H9 (cell line): ENCODE measurements around the gene ANKRD42. TPM values are rescaled to one million over a fixed set of nuclear protein-coding genes. Genes with fewer than 3 reads are reported as not detected.

Experiments used
- DNase-seq: peaks from one replicate; pipeline ENCODE4 v3.0.0-alpha.2; 2017
- H2AFZ ChIP-seq: one replicate; pipeline ENCODE4 v1.6.1; 2013; ENCODE audit warnings: mild to moderate bottlenecking, low read length, control low read depth, moderate library complexity
- H2AK5ac ChIP-seq: 2 replicates; pipeline ENCODE4 v1.6.1; 2013; ENCODE audit warnings: low read length, control low read depth, mixed read lengths; ENCODE audit not compliant: insufficient read length
- H2BK120ac ChIP-seq: one replicate; pipeline ENCODE4 v1.6.1; 2013; ENCODE audit warnings: low read depth, mild to moderate bottlenecking, low read length, control low read depth, inconsistent platforms; ENCODE audit not compliant: poor library complexity, severe bottlenecking
- H2BK12ac ChIP-seq: 2 replicates; pipeline ENCODE4 v1.6.1; 2013; ENCODE audit warnings: low read length, control low read depth, mixed read lengths, low read depth; ENCODE audit not compliant: insufficient read length
- H2BK15ac ChIP-seq: 2 replicates; pipeline ENCODE4 v1.6.1; 2013; ENCODE audit warnings: low read depth, low read length, control low read depth
- H2BK20ac ChIP-seq: one replicate; pipeline ENCODE4 v1.6.1; 2013; ENCODE audit warnings: low read depth, mild to moderate bottlenecking, low read length, control low read depth, inconsistent platforms; ENCODE audit not compliant: poor library complexity, severe bottlenecking
- H2BK5ac ChIP-seq: 2 replicates; pipeline ENCODE4 v1.6.1; 2013; ENCODE audit warnings: low read length, control low read depth, mixed read lengths; ENCODE audit not compliant: insufficient read length
- H3K14ac ChIP-seq: 2 replicates; pipeline ENCODE4 v1.6.1; 2013; ENCODE audit warnings: low read length, control low read depth; ENCODE audit not compliant: insufficient read depth
- H3K18ac ChIP-seq: 2 replicates; pipeline ENCODE4 v1.6.1; 2013; ENCODE audit warnings: low read depth, mild to moderate bottlenecking, mixed read lengths, low read length, control low read depth; ENCODE audit not compliant: insufficient read length
- H3K23ac ChIP-seq: 2 replicates; pipeline ENCODE4 v1.6.1; 2013; ENCODE audit warnings: low read length, control low read depth, mixed read lengths, low read depth; ENCODE audit not compliant: insufficient read length
- H3K23me2 ChIP-seq: 2 replicates; pipeline ENCODE4 v1.6.1; 2013; ENCODE audit warnings: low read depth, mild to moderate bottlenecking, mixed read lengths, low read length, control low read depth; ENCODE audit not compliant: insufficient read length, poor library complexity, severe bottlenecking
- H3K27ac ChIP-seq: 2 replicates; pipeline ENCODE4 v1.5.1; 2013; ENCODE audit warnings: low read length, control low read depth, mixed read lengths, low read depth; ENCODE audit not compliant: insufficient read length
- H3K27me3 ChIP-seq: 2 replicates; pipeline ENCODE4 v1.6.1; 2013; ENCODE audit warnings: low read length, control low read depth, inconsistent platforms; ENCODE audit not compliant: insufficient read depth
- H3K4ac ChIP-seq: 2 replicates; pipeline ENCODE4 v1.6.1; 2013; ENCODE audit warnings: low read depth, mild to moderate bottlenecking, control low read depth, inconsistent platforms, low read length, moderate library complexity
- H3K4me1 ChIP-seq: 2 replicates; pipeline ENCODE4 v1.6.1; 2013; ENCODE audit warnings: low read length, control low read depth, inconsistent platforms; ENCODE audit not compliant: insufficient read depth
- H3K4me2 ChIP-seq: 2 replicates; pipeline ENCODE4 v1.6.1; 2013; ENCODE audit warnings: low read length, control low read depth, mixed read lengths; ENCODE audit not compliant: insufficient read length, insufficient read depth
- H3K56ac ChIP-seq: 2 replicates; pipeline ENCODE4 v1.6.1; 2013; ENCODE audit warnings: low read depth, mild to moderate bottlenecking, mixed read lengths, low read length, control low read depth; ENCODE audit not compliant: insufficient read length
- H3K79me1 ChIP-seq: 2 replicates; pipeline ENCODE4 v1.6.1; 2013; ENCODE audit warnings: low read depth, mild to moderate bottlenecking, moderate library complexity, low read length, control low read depth, inconsistent platforms; ENCODE audit not compliant: insufficient read depth, poor library complexity, severe bottlenecking
- H3K79me2 ChIP-seq: 2 replicates; pipeline ENCODE4 v1.6.1; 2013; ENCODE audit warnings: low read length, control low read depth, inconsistent platforms; ENCODE audit not compliant: insufficient read depth
- H3K9ac ChIP-seq: 2 replicates; pipeline ENCODE4 v1.6.1; 2013; ENCODE audit warnings: low read length, control low read depth, mixed read lengths; ENCODE audit not compliant: insufficient read length; ENCODE audit errors: extremely low read depth
- H3K9me3 ChIP-seq: one replicate; pipeline ENCODE4 v1.6.1; 2013; ENCODE audit warnings: low read depth, low read length, inconsistent platforms; ENCODE audit not compliant: control insufficient read depth
- H3T11ph ChIP-seq: one replicate; pipeline ENCODE4 v1.6.1; 2013; ENCODE audit warnings: mild to moderate bottlenecking, low read length, control low read depth, inconsistent platforms
- H4K20me1 ChIP-seq: one replicate; pipeline ENCODE4 v1.6.1; 2013; ENCODE audit not compliant: control insufficient read depth, insufficient read length, insufficient read depth
- H4K5ac ChIP-seq: 2 replicates; pipeline ENCODE4 v1.6.1; 2013; ENCODE audit warnings: low read depth, mild to moderate bottlenecking, mixed read lengths, low read length, control low read depth; ENCODE audit not compliant: insufficient read length
- H4K8ac ChIP-seq: replicated peaks from 2 replicates; pipeline ENCODE4 v1.6.1; 2013; ENCODE audit warnings: low read length, control low read depth, mixed read lengths, low read depth; ENCODE audit not compliant: insufficient read length
- H4K91ac ChIP-seq: 2 replicates; pipeline ENCODE4 v1.6.1; 2013; ENCODE audit warnings: low read depth, mild to moderate bottlenecking, moderate library complexity, mixed read lengths, low read length, control low read depth; ENCODE audit not compliant: insufficient read length
- H3K27ac Mint-ChIP-seq, 3 experiments: 2 replicates in 2 of 3; 3 replicates in 1 of 3; pipeline ENCODE4 v1.8.0; 2020 to 2021; ENCODE audit warnings: mixed read lengths in 3 of 3, mild to moderate bottlenecking in 1 of 3, moderate library complexity in 1 of 3
- H3K27me3 Mint-ChIP-seq: 2 replicates; pipeline ENCODE4 v1.8.0; 2021; ENCODE audit warnings: low read depth, mild to moderate bottlenecking, moderate library complexity, mixed read lengths
- H3K36me3 Mint-ChIP-seq, 3 experiments: 2 replicates in 2 of 3; 3 replicates in 1 of 3; pipeline ENCODE4 v1.8.0; 2020 to 2021; ENCODE audit warnings: low read depth in 3 of 3, mixed read lengths in 3 of 3; ENCODE audit not compliant: insufficient read depth in 1 of 3
- H3K4me1 Mint-ChIP-seq, 2 experiments: 2 replicates each; pipeline ENCODE4 v1.8.0; 2020; ENCODE audit warnings: mixed read lengths in 2 of 2
- H3K4me3 Mint-ChIP-seq, 2 experiments: 2 replicates in 1 of 2; 3 replicates in 1 of 2; pipeline ENCODE4 v1.8.0; 2020 to 2021; ENCODE audit warnings: mild to moderate bottlenecking in 2 of 2, mixed read lengths in 2 of 2, moderate library complexity in 1 of 2
- H3K9me3 Mint-ChIP-seq, 2 experiments: 2 replicates in 1 of 2; 3 replicates in 1 of 2; pipeline ENCODE4 v1.8.0; 2020; ENCODE audit warnings: mild to moderate bottlenecking in 2 of 2, mixed read lengths in 2 of 2, moderate library complexity in 1 of 2
- CTCF ChIP-seq: fragments of 200-600 bp; sonication (generic); conservative IDR thresholded peaks from 3 replicates; pipeline ENCODE4 v1.8.0; 2021; ENCODE audit warnings: antibody characterized with exemption, mild to moderate bottlenecking
- WGBS: extraction: QIAGEN DNeasy Blood & Tissue Kit; methylation state at CpG from one replicate; pipeline ENCODE4 v1.1.7; 2013; ENCODE audit warnings: missing lambda C conversion rate, low lambda C conversion rate, mixed read lengths; ENCODE audit not compliant: insufficient read length; ENCODE audit errors: extremely low coverage; 5-methylcytosine and 5-hydroxymethylcytosine counted together
- total RNA-seq: library from RNA; stranded (reverse); gene quantifications from 2 replicates; pipeline ENCODE4 v1.2.1, GENCODE V29; 2021

ANKRD42 gene
- total RNA-seq, 1 experiment from 2014 or later, result 4.9 TPM

GRCh38 chr11:83255366-83255765 is 61.9 kb downstream of the ANKRD42 start:
- Mint-ChIP-seq H3K27me3 (no peaks in the 10 kb centered on the region), H3K4me1 (no peaks in the 10 kb centered on the region), H3K4me3 (no peak overlapping the region), H3K9me3 (no peaks in the 10 kb centered on the region), H3K27ac (no peak overlapping the region), H3K36me3 (no peaks in the 10 kb centered on the region; a peak in 2 of 7 replicates)
- no peak overlapping the region for H3K18ac ChIP-seq
- H3K79me2 ChIP-seq, result no peaks in the 10 kb centered on the region
- H4K5ac ChIP-seq, result no peak overlapping the region
- H3K14ac ChIP-seq, result no peak overlapping the region
- H2AK5ac ChIP-seq, result no peak overlapping the region
- no peak overlapping the region for H4K91ac ChIP-seq
- H3K27me3 ChIP-seq, result no peaks in the 10 kb centered on the region
- no peaks in the 10 kb centered on the region for H3K23me2 ChIP-seq
- H3T11ph ChIP-seq, result no peak overlapping the region
- H3K4me2 ChIP-seq, result no peak overlapping the region
- no peak overlapping the region for H2BK5ac ChIP-seq
- no peak overlapping the region for H4K8ac ChIP-seq
- no peak overlapping the region for H3K23ac ChIP-seq
- H4K20me1 ChIP-seq, result no peaks in the 10 kb centered on the region
- H3K56ac ChIP-seq, result no peak overlapping the region
- no peak overlapping the region for H2BK120ac ChIP-seq
- no peak overlapping the region for H3K9ac ChIP-seq
- no peak overlapping the region for H3K4ac ChIP-seq
- H2AFZ ChIP-seq, result no peak overlapping the region
- no peaks in the 10 kb centered on the region for H3K4me1 ChIP-seq
- no peak overlapping the region for H2BK15ac ChIP-seq
- WGBS, result no CpG with 5 or more reads among the region's 3 CpGs
- no peak for DNase-seq
- H3K9me3 ChIP-seq, result no peaks in the 10 kb centered on the region
- H3K27ac ChIP-seq, result no peak overlapping the region
- H2BK12ac ChIP-seq, result no peak overlapping the region
- no peak overlapping the region for H2BK20ac ChIP-seq
- TF ChIP-seq CTCF, result no peak
- H3K79me1 ChIP-seq, result no peaks in the 10 kb centered on the region
